Upper lobe of left lung (tissue), 4 donors: ENCODE results near the gene IL36B.

ENCODE experiments used
- CTCF ChIP-seq, 6 experiments: fragments of 450-650 bp in 4 of 6; fragments of 200-600 bp in 2 of 6; sonication (generic) in 2 of 6; IDR thresholded peaks; one replicate each; pipeline ENCODE4 v1.5.1; 2016 to 2019; ENCODE audit warnings: antibody characterized with exemption in 6 of 6
- EP300 ChIP-seq, 4 donors: sonication (generic); formaldehyde crosslinking; IDR thresholded peaks; one replicate each; pipeline ENCODE4 v1.5.1; 2017; ENCODE audit warnings: antibody characterized with exemption in 4 of 4, control low read depth in 2 of 4
- POLR2A ChIP-seq, 4 donors: fragments of 450-650 bp; IDR thresholded peaks; one replicate each; pipeline ENCODE4 v1.5.1; 2016 to 2017; ENCODE audit warnings: antibody characterized with exemption in 4 of 4, mild to moderate bottlenecking in 2 of 4
- POLR2AphosphoS5 ChIP-seq, 2 donors: sonication (generic); formaldehyde crosslinking; IDR thresholded peaks; one replicate each; pipeline ENCODE4 v1.5.1; 2017; ENCODE audit warnings: antibody characterized with exemption in 2 of 2

- no peak for TF ChIP-seq CTCF (IDR thresholded peaks at IDR 0.05)
- no peak for TF ChIP-seq POLR2A (IDR thresholded peaks at IDR 0.05)
- TF ChIP-seq POLR2AphosphoS5 (IDR thresholded peaks at IDR 0.05) = no peak
- no peak for TF ChIP-seq EP300 (IDR thresholded peaks at IDR 0.05)
Observed at GRCh38 chr2:113060796-113061195, 8.1 kb upstream of the IL36B start.
